WTC11 (cell line): ENCODE data around the gene TMEM154. TPM values are rescaled to one million over a fixed set of nuclear protein-coding genes. Genes with fewer than 3 reads are reported as not detected.
A peak's percentile ranks its signal among the peaks of the same experiment; 100 is the strongest.

ENCODE experiments used
- ATAC-seq: fragments of 200-7000 bp; cut with Tn5 transposase; 2 replicates; pipeline ENCODE4 v1.10.0; 2021; ENCODE audit warnings: mild to moderate bottlenecking, moderate library complexity
- CTCF ChIA-PET: fragments of 300-600 bp; sonication (Branson Sonifier 250); formaldehyde crosslinking; loops from one replicate; lab custom pipeline; 2021; ENCODE audit warnings: antibody characterized with exemption; lab: Charles Lee
- POLR2A ChIA-PET: fragments of 350-600 bp; sonication (Branson Sonifier 250); formaldehyde crosslinking; loops from one replicate; lab custom pipeline; 2021; ENCODE audit warnings: antibody characterized with exemption; lab: Charles Lee
- DNase-seq: peaks from one replicate; pipeline ENCODE4 v3.0.0; 2021; ENCODE audit warnings: low spot score
- H3K27ac Mint-ChIP-seq: 2 replicates; pipeline ENCODE4 v1.8.0; 2021; ENCODE audit warnings: mixed read lengths
- H3K27me3 Mint-ChIP-seq: 2 replicates; pipeline ENCODE4 v1.8.0; 2021; ENCODE audit warnings: low read depth, mild to moderate bottlenecking, moderate library complexity, mixed read lengths
- H3K36me3 Mint-ChIP-seq: 2 replicates; pipeline ENCODE4 v1.8.0; 2021; ENCODE audit warnings: mixed read lengths
- H3K4me1 Mint-ChIP-seq: 2 replicates; pipeline ENCODE4 v1.8.0; 2022; ENCODE audit warnings: mixed read lengths
- H3K4me3 Mint-ChIP-seq: 2 replicates; pipeline ENCODE4 v1.8.0; 2021; ENCODE audit warnings: mild to moderate bottlenecking, moderate library complexity, mixed read lengths
- H3K9me3 Mint-ChIP-seq: 2 replicates; pipeline ENCODE4 v1.8.0; 2021; ENCODE audit warnings: mixed read lengths
- AFF4 ChIP-seq: sonication (generic); formaldehyde crosslinking; IDR thresholded peaks from 2 replicates; pipeline ENCODE4 v1.8.1; 2023; ENCODE audit warnings: mild to moderate bottlenecking, missing genetic modification reagents, borderline replicate concordance
- ATF1 ChIP-seq: sonication (generic); formaldehyde crosslinking; IDR thresholded peaks from 2 replicates; pipeline ENCODE4 v1.8.1; 2023; ENCODE audit warnings: mild to moderate bottlenecking, moderate library complexity, missing genetic modification reagents
- CBFB ChIP-seq: sonication (generic); formaldehyde crosslinking; IDR thresholded peaks from 2 replicates; pipeline ENCODE4 v1.8.1; 2022; ENCODE audit warnings: mild to moderate bottlenecking, low read depth, missing genetic modification reagents
- CDX4 ChIP-seq: fragments of 250-450 bp; sonication (Bioruptor Pico); IDR thresholded peaks from 2 replicates; pipeline ENCODE4 v1.9.0; 2021; ENCODE audit warnings: moderate library complexity, mild to moderate bottlenecking, inconsistent platforms, borderline replicate concordance
- FOXK1 ChIP-seq: sonication (generic); formaldehyde crosslinking; IDR thresholded peaks from 2 replicates; pipeline ENCODE4 v1.8.0; 2022; ENCODE audit warnings: mild to moderate bottlenecking, moderate library complexity, missing genetic modification reagents
- GRHL2 ChIP-seq: fragments of 250-450 bp; sonication (Bioruptor Pico); IDR thresholded peaks from 2 replicates; pipeline ENCODE4 v1.8.0; 2022; ENCODE audit warnings: mild to moderate bottlenecking, moderate library complexity; ENCODE audit not compliant: insufficient replicate concordance, severe bottlenecking
- IRF1 ChIP-seq: sonication (generic); formaldehyde crosslinking; IDR thresholded peaks from 2 replicates; pipeline ENCODE4 v1.8.0; 2023; ENCODE audit warnings: missing genetic modification reagents
- IRF2 ChIP-seq: sonication (generic); formaldehyde crosslinking; IDR thresholded peaks from 2 replicates; pipeline ENCODE4 v1.8.0; 2022; ENCODE audit warnings: low read depth, missing genetic modification reagents, borderline replicate concordance
- JUN ChIP-seq: sonication (generic); formaldehyde crosslinking; IDR thresholded peaks from 2 replicates; pipeline ENCODE4 v1.8.0; 2023; ENCODE audit warnings: mild to moderate bottlenecking, missing genetic modification reagents
- MAX ChIP-seq: sonication (generic); formaldehyde crosslinking; IDR thresholded peaks from 2 replicates; pipeline ENCODE4 v1.8.0; 2022; ENCODE audit warnings: mild to moderate bottlenecking, missing genetic modification reagents
- MYBL2 ChIP-seq: sonication (generic); formaldehyde crosslinking; IDR thresholded peaks from 2 replicates; pipeline ENCODE4 v1.8.1; 2023; ENCODE audit warnings: mild to moderate bottlenecking, moderate library complexity, missing genetic modification reagents
- NR3C1 ChIP-seq: sonication (generic); formaldehyde crosslinking; conservative IDR thresholded peaks from 2 replicates; pipeline ENCODE4 v1.8.1; 2023; ENCODE audit warnings: low read depth, mild to moderate bottlenecking, missing genetic modification reagents
- OVOL2 ChIP-seq: fragments of 250-450 bp; sonication (Bioruptor Pico); IDR thresholded peaks from 2 replicates; pipeline ENCODE4 v1.9.0; 2021; ENCODE audit warnings: mild to moderate bottlenecking, borderline replicate concordance
- PRRX2 ChIP-seq: fragments of 250-450 bp; sonication (Bioruptor Pico); IDR thresholded peaks from 2 replicates; pipeline ENCODE4 v1.8.0; 2021; ENCODE audit warnings: mild to moderate bottlenecking
- RORB ChIP-seq: fragments of 250-450 bp; sonication (Bioruptor Pico); IDR thresholded peaks from 2 replicates; pipeline ENCODE4 v1.9.0; 2021; ENCODE audit warnings: mild to moderate bottlenecking
- STAT6 ChIP-seq: sonication (generic); formaldehyde crosslinking; conservative IDR thresholded peaks from 2 replicates; pipeline ENCODE4 v1.8.1; 2023; ENCODE audit warnings: mild to moderate bottlenecking, low read depth, missing genetic modification reagents, moderate library complexity
- ZBTB43 ChIP-seq: sonication (generic); formaldehyde crosslinking; IDR thresholded peaks from 2 replicates; pipeline ENCODE4 v1.8.1; 2023; ENCODE audit warnings: mild to moderate bottlenecking, missing genetic modification reagents
- total RNA-seq: library from RNA; stranded (reverse); gene quantifications from 3 replicates; pipeline ENCODE4 v1.2.3, GENCODE V29; 2021
- TF ChIP-seq, protein P1 (sequence below): sonication (generic); formaldehyde crosslinking; IDR thresholded peaks from 2 replicates; pipeline ENCODE4 v1.8.1; 2022; ENCODE audit warnings: mild to moderate bottlenecking, moderate library complexity, missing genetic modification reagents
- TF ChIP-seq, protein P2 (sequence below): fragments of 250-450 bp; sonication (Bioruptor Pico); IDR thresholded peaks from 2 replicates; pipeline ENCODE4 v1.9.0; 2021; ENCODE audit warnings: mild to moderate bottlenecking, borderline replicate concordance

The TMEM154 gene
- total RNA-seq, 1 experiment from 2014 or later = 2.1 TPM

- H3K9me3 Mint-ChIP-seq = peaks cover 5% of the 10 kb centered on the region
- POLR2A ChIA-PET = no interaction called here
- H3K36me3 Mint-ChIP-seq = 0 out of 2 replicates have a peak, but pooled peaks cover 4% of the 10 kb centered on the region
- ATAC-seq = no peak
- no peak for TF ChIP-seq MYBL2 (CRISPR knock-in tag)
- TF ChIP-seq OVOL2 (CRISPR knock-in tag) = no peak
- no peak for TF ChIP-seq GRHL2 (CRISPR knock-in tag)
- TF ChIP-seq STAT6 = no peak
- no peak for TF ChIP-seq PRRX2 (CRISPR knock-in tag)
- TF ChIP-seq IRF2 (CRISPR knock-in tag) = no peak
- no peak for TF ChIP-seq ATF1
- no peak for TF ChIP-seq CDX4
- no peak for TF ChIP-seq IRF1 (CRISPR knock-in tag)
- TF ChIP-seq, protein P1, sequence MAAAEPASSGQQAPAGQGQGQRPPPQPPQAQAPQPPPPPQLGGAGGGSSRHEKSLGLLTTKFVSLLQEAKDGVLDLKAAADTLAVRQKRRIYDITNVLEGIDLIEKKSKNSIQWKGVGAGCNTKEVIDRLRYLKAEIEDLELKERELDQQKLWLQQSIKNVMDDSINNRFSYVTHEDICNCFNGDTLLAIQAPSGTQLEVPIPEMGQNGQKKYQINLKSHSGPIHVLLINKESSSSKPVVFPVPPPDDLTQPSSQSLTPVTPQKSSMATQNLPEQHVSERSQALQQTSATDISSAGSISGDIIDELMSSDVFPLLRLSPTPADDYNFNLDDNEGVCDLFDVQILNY (CRISPR knock-in tag) = no peak
- TF ChIP-seq FOXK1 = no peak
- TF ChIP-seq MAX = no peak
- TF ChIP-seq CBFB = no peak
- TF ChIP-seq ZBTB43 = no peak
- CTCF ChIA-PET = no interaction called here
- peaks cover 61% of the 10 kb centered on the region for H3K4me1 Mint-ChIP-seq
- H3K4me3 Mint-ChIP-seq = no peak overlapping the region
- DNase-seq = no peak
- H3K27ac Mint-ChIP-seq = peak overlapping the region; percentile 24; the same call in 1 of the 2 replicates
- no peaks in the 10 kb centered on the region; the same call in 1 of the 2 replicates for H3K27me3 Mint-ChIP-seq
Measured at GRCh38 chr4:152609481-152609880, 70.3 kb downstream of the TMEM154 start.

- Mint-ChIP-seq H3K9me3 (peaks cover 17% of the 10 kb centered on the region), H3K27ac (peak overlapping the region; percentile 28; the same call in 1 of the 2 replicates), H3K36me3 (peaks cover 8% of the 10 kb centered on the region; the same call in 1 of the 2 replicates), H3K4me3 (no peak overlapping the region), H3K27me3 (no peaks in the 10 kb centered on the region; the same call in 1 of the 2 replicates), H3K4me1 (peaks cover 53% of the 10 kb centered on the region)
- POLR2A ChIA-PET = no interaction called here
- ATAC-seq (peak; percentile 61), DNase-seq (no peak)
- TF ChIP-seq AFF4 (CRISPR knock-in tag) = no peak
- no peak for TF ChIP-seq RORB
- no peak for TF ChIP-seq NR3C1 (CRISPR knock-in tag)
- TF ChIP-seq, protein P2, sequence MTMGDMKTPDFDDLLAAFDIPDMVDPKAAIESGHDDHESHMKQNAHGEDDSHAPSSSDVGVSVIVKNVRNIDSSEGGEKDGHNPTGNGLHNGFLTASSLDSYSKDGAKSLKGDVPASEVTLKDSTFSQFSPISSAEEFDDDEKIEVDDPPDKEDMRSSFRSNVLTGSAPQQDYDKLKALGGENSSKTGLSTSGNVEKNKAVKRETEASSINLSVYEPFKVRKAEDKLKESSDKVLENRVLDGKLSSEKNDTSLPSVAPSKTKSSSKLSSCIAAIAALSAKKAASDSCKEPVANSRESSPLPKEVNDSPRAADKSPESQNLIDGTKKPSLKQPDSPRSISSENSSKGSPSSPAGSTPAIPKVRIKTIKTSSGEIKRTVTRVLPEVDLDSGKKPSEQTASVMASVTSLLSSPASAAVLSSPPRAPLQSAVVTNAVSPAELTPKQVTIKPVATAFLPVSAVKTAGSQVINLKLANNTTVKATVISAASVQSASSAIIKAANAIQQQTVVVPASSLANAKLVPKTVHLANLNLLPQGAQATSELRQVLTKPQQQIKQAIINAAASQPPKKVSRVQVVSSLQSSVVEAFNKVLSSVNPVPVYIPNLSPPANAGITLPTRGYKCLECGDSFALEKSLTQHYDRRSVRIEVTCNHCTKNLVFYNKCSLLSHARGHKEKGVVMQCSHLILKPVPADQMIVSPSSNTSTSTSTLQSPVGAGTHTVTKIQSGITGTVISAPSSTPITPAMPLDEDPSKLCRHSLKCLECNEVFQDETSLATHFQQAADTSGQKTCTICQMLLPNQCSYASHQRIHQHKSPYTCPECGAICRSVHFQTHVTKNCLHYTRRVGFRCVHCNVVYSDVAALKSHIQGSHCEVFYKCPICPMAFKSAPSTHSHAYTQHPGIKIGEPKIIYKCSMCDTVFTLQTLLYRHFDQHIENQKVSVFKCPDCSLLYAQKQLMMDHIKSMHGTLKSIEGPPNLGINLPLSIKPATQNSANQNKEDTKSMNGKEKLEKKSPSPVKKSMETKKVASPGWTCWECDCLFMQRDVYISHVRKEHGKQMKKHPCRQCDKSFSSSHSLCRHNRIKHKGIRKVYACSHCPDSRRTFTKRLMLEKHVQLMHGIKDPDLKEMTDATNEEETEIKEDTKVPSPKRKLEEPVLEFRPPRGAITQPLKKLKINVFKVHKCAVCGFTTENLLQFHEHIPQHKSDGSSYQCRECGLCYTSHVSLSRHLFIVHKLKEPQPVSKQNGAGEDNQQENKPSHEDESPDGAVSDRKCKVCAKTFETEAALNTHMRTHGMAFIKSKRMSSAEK (CRISPR knock-in tag) = no peak
- TF ChIP-seq JUN = no peak
- CTCF ChIA-PET = interaction anchor here (3.6 kb wide), 1 partner anchor 99 kb away, joined by 14 read pairs; no protein-coding TSS in a partner anchor
Measured at GRCh38 chr4:152607178-152607577, 72.6 kb downstream of the TMEM154 start.
